Natural killer cell (primary cell): Measurements from ENCODE around the gene ATP9A. TPM values are rescaled to one million over a fixed set of nuclear protein-coding genes. Genes with fewer than 3 reads are reported as not detected.
A peak's percentile ranks its signal among the peaks of the same experiment; 100 is the strongest.

Source experiments
- ATAC-seq, 3 donors: fragments of 150-1000 bp in 2 of 3; fragments of 200-7000 bp in 1 of 3; cut with Tn5 transposase; 1 replicate in 1 of 3; 2 replicates in 2 of 3; pipeline ENCODE4 v1.10.0; 2021; ENCODE audit warnings: mild to moderate bottlenecking in 2 of 3, moderate library complexity in 2 of 3
- DNase-seq, 2 donors: peaks; one replicate each; pipeline versions ENCODE4 v3.0.0 to v3.0.0-alpha.2; 2013 to 2021; ENCODE audit warnings: mixed read lengths in 1 of 2
- H3K27ac ChIP-seq: one replicate; pipeline ENCODE4 v1.5.1; 2013; ENCODE audit warnings: mild to moderate bottlenecking, low read length
- H3K27me3 ChIP-seq: one replicate; pipeline ENCODE4 v1.6.1; 2013; ENCODE audit warnings: low read length; ENCODE audit not compliant: control insufficient read depth, insufficient read depth
- H3K36me3 ChIP-seq: one replicate; pipeline ENCODE4 v1.6.1; 2013; ENCODE audit warnings: low read length; ENCODE audit not compliant: control insufficient read depth, insufficient read depth
- H3K4me1 ChIP-seq: one replicate; pipeline ENCODE4 v1.6.1; 2013; ENCODE audit warnings: low read length; ENCODE audit not compliant: control insufficient read depth, insufficient read depth
- H3K4me3 ChIP-seq: one replicate; pipeline ENCODE4 v1.5.1; 2013; ENCODE audit warnings: low read length
- H3K9me3 ChIP-seq: one replicate; pipeline ENCODE4 v1.6.1; 2013; ENCODE audit warnings: low read length; ENCODE audit not compliant: control insufficient read depth, insufficient read depth
- H3K27ac Mint-ChIP-seq, 2 donors: one replicate each; pipeline ENCODE4 v1.8.0; 2022; ENCODE audit warnings: mild to moderate bottlenecking in 2 of 2, mixed read lengths in 2 of 2, moderate library complexity in 1 of 2
- H3K27me3 Mint-ChIP-seq, 2 donors: one replicate each; pipeline ENCODE4 v1.8.0; 2022; ENCODE audit warnings: low read depth in 2 of 2, mixed read lengths in 2 of 2
- H3K36me3 Mint-ChIP-seq: one replicate; pipeline ENCODE4 v1.8.0; 2022; ENCODE audit warnings: mixed read lengths
- H3K4me1 Mint-ChIP-seq, 2 donors: one replicate each; pipeline ENCODE4 v1.8.0; 2022; ENCODE audit warnings: mixed read lengths in 2 of 2
- H3K4me3 Mint-ChIP-seq: one replicate; pipeline ENCODE4 v1.8.0; 2022; ENCODE audit warnings: mild to moderate bottlenecking, moderate library complexity, mixed read lengths
- H3K9me3 Mint-ChIP-seq, 2 donors: one replicate each; pipeline ENCODE4 v1.8.0; 2022; ENCODE audit warnings: mixed read lengths in 2 of 2
- WGBS: methylation state at CpG from one replicate; pipeline ENCODE4 v1.1.7; 2013; ENCODE audit warnings: missing lambda C conversion rate; ENCODE audit not compliant: insufficient coverage; 5-methylcytosine and 5-hydroxymethylcytosine counted together
- intact Hi-C: fragments of 100-400 bp; cut with micrococcal nuclease; formaldehyde crosslinking; loops from one replicate; pipeline ENCODE4 v1.14.2; 2022
- total RNA-seq, 4 donors: library from RNA; stranded (reverse); fragments of 120-200 nt in 1 of 4; gene quantifications; one replicate each; pipeline versions ENCODE4 v1.2.3 to v1.2.4, GENCODE V29; 2013 to 2022
- TF ChIP-seq, protein P1 (sequence below): fragments of 200-600 bp; IDR thresholded peaks from one replicate; pipeline ENCODE4 v1.8.0; 2022; ENCODE audit warnings: antibody characterized with exemption

ATP9A gene
- total RNA-seq, 3 donors from 2014 or later (not counting 1 experiment from before 2014, with no cell fraction given) = 1.4 to 46.8 (median 1.9) TPM

DNA sequence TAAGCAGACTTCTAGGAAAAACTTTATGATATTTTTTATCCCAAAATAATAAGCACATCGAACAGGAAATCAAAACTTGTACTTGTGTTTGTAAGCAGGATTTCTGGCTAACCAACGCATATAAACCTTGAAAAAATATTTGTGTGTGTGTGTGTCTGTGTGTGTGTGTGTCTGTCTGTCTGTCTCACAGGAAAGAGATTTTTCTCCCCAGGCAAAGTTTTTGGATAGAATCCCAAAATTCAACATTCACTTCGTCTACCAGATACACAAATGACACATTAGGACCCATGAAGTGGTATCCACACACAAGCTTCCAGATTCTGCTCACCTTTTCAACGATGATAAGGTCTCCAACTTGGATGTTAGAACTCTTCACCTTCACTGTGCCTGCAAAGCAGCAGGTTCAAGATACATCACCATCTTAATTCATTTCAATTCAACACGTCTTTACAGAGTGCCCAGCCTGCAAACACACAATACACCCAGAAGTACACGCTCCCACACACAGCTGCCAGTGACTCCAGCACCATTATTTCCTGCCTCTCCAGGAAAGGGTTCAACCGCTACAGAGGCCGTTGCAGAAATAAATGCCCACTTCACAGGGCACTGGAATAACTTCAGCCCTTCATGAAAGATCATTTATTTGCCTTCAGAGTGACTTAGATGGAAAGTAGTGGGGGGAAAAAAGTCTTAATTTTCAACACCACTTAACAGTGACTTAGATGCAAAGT, 70.9 kb downstream of the ATP9A start:
- no peak for ATAC-seq

DNA sequence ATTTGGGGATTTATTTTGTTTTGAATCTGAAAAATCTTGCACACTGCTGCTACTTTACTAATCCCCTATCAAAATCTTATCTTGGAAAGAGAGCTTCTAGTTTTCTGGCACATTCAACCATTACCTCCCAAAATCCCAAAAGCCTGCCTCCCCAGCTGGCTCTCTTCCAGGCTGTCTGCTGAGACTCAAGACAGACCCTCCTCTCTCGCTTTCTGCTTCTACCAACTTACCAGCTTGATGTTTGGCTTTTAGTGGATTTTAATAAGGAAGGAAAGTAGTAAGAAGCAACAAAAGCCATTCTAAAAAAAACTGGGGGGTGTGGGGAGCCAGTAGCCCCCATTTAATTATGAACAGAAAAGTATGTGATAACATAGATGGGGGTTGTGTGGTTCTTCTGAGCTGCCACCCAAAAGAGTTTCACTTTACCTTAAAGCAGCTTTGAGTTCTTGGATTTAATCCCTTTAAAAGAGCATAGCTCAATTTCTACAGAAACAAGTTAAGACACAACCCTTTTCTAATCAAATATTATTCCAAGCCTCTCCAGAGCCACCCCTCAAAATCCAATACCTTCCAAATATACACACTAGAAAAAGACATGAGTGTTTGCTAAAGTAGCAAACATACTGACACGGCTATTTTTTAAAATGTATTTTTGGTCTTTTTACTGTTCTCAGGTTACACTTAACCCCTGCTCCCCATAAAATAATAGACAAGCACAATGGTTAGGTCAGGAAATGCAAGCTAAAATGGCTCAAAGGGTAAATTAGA, 71.7 kb downstream of the ATP9A start:
- TF ChIP-seq, protein P1, sequence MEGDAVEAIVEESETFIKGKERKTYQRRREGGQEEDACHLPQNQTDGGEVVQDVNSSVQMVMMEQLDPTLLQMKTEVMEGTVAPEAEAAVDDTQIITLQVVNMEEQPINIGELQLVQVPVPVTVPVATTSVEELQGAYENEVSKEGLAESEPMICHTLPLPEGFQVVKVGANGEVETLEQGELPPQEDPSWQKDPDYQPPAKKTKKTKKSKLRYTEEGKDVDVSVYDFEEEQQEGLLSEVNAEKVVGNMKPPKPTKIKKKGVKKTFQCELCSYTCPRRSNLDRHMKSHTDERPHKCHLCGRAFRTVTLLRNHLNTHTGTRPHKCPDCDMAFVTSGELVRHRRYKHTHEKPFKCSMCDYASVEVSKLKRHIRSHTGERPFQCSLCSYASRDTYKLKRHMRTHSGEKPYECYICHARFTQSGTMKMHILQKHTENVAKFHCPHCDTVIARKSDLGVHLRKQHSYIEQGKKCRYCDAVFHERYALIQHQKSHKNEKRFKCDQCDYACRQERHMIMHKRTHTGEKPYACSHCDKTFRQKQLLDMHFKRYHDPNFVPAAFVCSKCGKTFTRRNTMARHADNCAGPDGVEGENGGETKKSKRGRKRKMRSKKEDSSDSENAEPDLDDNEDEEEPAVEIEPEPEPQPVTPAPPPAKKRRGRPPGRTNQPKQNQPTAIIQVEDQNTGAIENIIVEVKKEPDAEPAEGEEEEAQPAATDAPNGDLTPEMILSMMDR = no peak
- H3K27ac ChIP-seq = no peak overlapping the region
- no CpG with 5 or more reads among the region's 2 CpGs for WGBS
- DNase-seq = no peak
- ATAC-seq = no peak
- no peaks in the 10 kb centered on the region for H3K27me3 ChIP-seq
- H3K9me3 ChIP-seq = no peaks in the 10 kb centered on the region
- H3K27ac Mint-ChIP-seq = peak overlapping the region in 1 of 2 donors; percentile 8
- H3K36me3 Mint-ChIP-seq = no peaks in the 10 kb centered on the region
- no peak overlapping the region for H3K4me3 ChIP-seq
- no peaks in the 10 kb centered on the region for H3K9me3 Mint-ChIP-seq
- no peaks in the 10 kb centered on the region for H3K36me3 ChIP-seq
- H3K4me1 ChIP-seq = peaks cover 6% of the 10 kb centered on the region
- H3K4me1 Mint-ChIP-seq = peaks cover 14 to 34% of the 10 kb centered on the region in 2 donors
- intact Hi-C loops = no loop called here
- peak overlapping the region; percentile 51 for H3K4me3 Mint-ChIP-seq
- H3K27me3 Mint-ChIP-seq = peaks cover 0 to 6% of the 10 kb centered on the region in 2 donors

More for the DNA sequence above, 70.9 kb downstream of the ATP9A start:
- H3K36me3 Mint-ChIP-seq = no peaks in the 10 kb centered on the region
- no peaks in the 10 kb centered on the region for H3K9me3 ChIP-seq
- peaks cover 0 to 6% of the 10 kb centered on the region in 2 donors for H3K27me3 Mint-ChIP-seq
- TF ChIP-seq, protein P1 = no peak
- no peaks in the 10 kb centered on the region for H3K9me3 Mint-ChIP-seq
- H3K4me1 ChIP-seq = peaks cover 6% of the 10 kb centered on the region
- H3K4me3 Mint-ChIP-seq = no peak overlapping the region
- intact Hi-C loops = no loop called here
- peaks cover 14 to 36% of the 10 kb centered on the region in 2 donors for H3K4me1 Mint-ChIP-seq
- H3K4me3 ChIP-seq = no peak overlapping the region
- H3K27me3 ChIP-seq = no peaks in the 10 kb centered on the region
- 58% methylated on average over 8 of the region's 8 CpGs for WGBS
- no peak overlapping the region for H3K27ac ChIP-seq
- peak overlapping the region in 1 of 2 donors; percentile 16 for H3K27ac Mint-ChIP-seq
- no peak for DNase-seq
- H3K36me3 ChIP-seq = no peaks in the 10 kb centered on the region

DNA sequence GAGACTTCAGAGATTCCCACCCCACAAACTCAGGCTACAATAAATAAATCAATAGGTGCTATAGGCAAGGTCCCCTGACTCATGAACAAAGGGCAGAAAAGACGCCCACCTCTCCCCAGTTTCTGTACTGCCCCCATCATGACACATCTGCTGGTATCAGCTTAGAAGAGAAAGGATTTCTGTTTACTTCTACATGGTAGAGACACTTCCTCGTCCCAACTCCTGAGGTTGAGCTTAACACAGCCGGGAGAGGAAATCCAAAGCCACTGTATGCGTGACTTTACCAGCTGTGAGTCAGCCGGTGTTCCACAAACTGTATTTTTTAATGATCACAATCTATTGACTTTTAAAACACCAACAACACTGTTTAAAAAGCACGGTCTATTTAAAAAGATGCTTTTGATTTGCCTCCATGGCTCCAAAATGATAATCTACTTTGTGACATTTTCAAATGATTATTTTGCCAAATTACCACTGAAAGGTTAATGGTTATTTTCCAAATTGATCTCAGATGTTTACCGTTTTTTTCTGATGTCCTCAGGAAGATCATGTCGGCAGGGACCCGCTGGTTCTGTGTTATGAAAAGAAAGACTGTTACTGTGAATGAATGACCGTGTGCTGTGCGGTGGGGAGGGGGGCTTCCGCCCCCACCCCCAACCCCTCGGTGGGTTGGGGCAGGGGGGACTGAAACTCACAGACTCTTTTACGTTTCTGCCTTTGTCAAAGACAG, 72.5 kb downstream of the ATP9A start:
- ATAC-seq (peak in 1 of 3 donors; percentile 20), DNase-seq (no peak)
- H3K36me3 Mint-ChIP-seq = no peaks in the 10 kb centered on the region
- Histone ChIP-seq H3K36me3 (no peaks in the 10 kb centered on the region), H3K9me3 (no peaks in the 10 kb centered on the region), H3K4me3 (no peak overlapping the region), H3K4me1 (peaks cover 6% of the 10 kb centered on the region), H3K27me3 (no peaks in the 10 kb centered on the region), H3K27ac (no peak overlapping the region)
- intact Hi-C loops = no loop called here
- 21% methylated on average over 10 of the region's 14 CpGs for WGBS
- peak overlapping the region in 1 of 2 donors; percentile 8 for H3K27ac Mint-ChIP-seq
- peaks cover 0 to 6% of the 10 kb centered on the region in 2 donors for H3K27me3 Mint-ChIP-seq
- TF ChIP-seq, protein P1 = no peak
- H3K9me3 Mint-ChIP-seq = no peaks in the 10 kb centered on the region
- no peak overlapping the region for H3K4me3 Mint-ChIP-seq
- peaks cover 14 to 27% of the 10 kb centered on the region in 2 donors for H3K4me1 Mint-ChIP-seq
